Measurements from ENCODE around the gene NUBPL.
A peak's percentile ranks its signal among the peaks of the same experiment; 100 is the strongest.

Gene NUBPL, protein sequence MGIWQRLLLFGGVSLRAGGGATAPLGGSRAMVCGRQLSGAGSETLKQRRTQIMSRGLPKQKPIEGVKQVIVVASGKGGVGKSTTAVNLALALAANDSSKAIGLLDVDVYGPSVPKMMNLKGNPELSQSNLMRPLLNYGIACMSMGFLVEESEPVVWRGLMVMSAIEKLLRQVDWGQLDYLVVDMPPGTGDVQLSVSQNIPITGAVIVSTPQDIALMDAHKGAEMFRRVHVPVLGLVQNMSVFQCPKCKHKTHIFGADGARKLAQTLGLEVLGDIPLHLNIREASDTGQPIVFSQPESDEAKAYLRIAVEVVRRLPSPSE

DNA sequence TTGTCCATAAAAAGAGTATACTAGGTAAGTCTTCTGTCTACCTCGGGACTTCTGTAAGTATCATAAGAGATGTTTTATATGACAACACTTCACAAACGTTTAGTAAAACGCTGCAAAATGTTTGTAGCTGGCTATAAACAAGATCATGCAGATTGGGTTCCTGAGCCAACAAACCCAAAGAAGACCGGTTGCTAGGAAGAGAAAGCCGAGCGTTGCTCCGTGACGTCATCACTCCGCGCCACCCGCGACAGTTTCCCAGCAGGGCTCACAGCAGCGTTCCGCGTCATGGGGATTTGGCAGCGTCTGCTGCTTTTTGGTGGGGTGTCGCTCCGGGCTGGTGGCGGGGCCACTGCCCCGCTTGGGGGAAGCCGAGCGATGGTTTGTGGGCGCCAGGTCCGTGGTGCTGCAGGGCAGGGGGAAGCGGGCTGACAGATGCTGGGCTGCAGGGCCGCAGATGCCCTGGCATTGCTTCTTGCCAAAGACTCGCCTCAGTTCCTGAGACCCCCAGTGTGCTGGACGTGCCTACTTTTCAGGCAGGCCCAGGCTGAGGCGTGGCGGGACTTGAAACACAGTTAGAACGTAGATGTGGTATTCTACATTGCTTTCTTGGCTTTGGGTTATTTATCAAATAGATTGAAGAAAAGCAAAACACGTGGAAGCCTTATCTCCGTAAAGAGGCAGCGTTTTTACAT lies at the start of gene NUBPL:
NUBPL (plus strand) TSS at position 250 of the 692 bp plus-strand sequence; CDS start at position 286, 36 bp downstream.
- TF ChIP-seq, protein P1, sequence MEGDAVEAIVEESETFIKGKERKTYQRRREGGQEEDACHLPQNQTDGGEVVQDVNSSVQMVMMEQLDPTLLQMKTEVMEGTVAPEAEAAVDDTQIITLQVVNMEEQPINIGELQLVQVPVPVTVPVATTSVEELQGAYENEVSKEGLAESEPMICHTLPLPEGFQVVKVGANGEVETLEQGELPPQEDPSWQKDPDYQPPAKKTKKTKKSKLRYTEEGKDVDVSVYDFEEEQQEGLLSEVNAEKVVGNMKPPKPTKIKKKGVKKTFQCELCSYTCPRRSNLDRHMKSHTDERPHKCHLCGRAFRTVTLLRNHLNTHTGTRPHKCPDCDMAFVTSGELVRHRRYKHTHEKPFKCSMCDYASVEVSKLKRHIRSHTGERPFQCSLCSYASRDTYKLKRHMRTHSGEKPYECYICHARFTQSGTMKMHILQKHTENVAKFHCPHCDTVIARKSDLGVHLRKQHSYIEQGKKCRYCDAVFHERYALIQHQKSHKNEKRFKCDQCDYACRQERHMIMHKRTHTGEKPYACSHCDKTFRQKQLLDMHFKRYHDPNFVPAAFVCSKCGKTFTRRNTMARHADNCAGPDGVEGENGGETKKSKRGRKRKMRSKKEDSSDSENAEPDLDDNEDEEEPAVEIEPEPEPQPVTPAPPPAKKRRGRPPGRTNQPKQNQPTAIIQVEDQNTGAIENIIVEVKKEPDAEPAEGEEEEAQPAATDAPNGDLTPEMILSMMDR (IDR thresholded peaks at IDR 0.05; ENCODE audit: borderline replicate concordance, control extremely low read depth, extremely low read depth, insufficient read depth, missing control alignments) = no peak
- DNase-seq (ENCODE audit: low spot score) = peak; percentile 96
- in situ Hi-C loops (cut with MboI; ENCODE audit: low sequenced_read_pairs, unreplicated experiment) = no loop called here

DNA sequence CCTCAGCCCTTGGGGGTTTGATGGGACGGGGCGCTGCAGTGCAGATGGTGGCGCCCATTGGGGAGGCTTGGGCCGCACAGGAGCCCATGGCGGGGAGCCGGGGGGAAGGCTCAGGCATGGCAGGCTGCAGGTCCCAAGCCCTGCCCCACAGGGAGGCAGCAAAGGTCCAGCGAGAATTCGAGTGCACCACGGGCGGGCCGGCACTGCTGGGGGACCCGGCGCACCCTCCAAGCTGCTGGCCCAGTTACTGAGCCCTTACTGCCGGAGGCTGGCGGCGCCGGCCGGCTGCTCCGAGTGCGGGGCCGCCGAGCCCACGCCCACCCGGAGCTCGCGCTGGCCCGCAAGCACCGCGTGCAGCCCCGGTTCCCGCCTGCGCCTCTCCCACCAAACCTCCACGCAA lies 34.1 kb upstream of the NUBPL start:
- in situ Hi-C loops (cut with MboI; ENCODE audit: low sequenced_read_pairs, unreplicated experiment) = no loop called here
- TF ChIP-seq, protein P1 (IDR thresholded peaks at IDR 0.05; ENCODE audit: borderline replicate concordance, control extremely low read depth, extremely low read depth, insufficient read depth, missing control alignments) = no peak
- no peak for DNase-seq (ENCODE audit: low spot score)

DNA sequence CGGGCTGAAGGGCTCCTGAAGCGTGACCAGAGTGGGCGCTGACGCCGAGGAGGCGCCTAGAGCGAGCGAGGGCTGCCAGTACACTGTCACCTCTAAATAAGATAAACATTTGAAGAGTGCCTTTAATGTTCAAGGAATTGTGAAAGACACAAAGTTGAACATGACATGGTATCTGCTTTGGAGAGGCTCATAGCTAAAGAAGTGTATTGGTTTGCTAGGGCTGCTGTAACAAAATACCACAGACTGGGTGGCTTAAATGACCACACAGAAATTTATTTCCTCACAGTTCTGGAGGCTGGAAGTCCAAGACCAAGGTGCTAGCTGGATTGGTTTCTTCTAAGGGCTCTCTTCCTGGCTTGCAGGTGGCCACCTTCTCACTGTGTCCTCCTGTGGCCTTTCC lies 33.7 kb upstream of the NUBPL start:
- TF ChIP-seq, protein P1 (IDR thresholded peaks at IDR 0.05; ENCODE audit: borderline replicate concordance, control extremely low read depth, extremely low read depth, insufficient read depth, missing control alignments) = no peak
- no peak for DNase-seq (ENCODE audit: low spot score)
- in situ Hi-C loops (cut with MboI; ENCODE audit: low sequenced_read_pairs, unreplicated experiment) = no loop called here

DNA sequence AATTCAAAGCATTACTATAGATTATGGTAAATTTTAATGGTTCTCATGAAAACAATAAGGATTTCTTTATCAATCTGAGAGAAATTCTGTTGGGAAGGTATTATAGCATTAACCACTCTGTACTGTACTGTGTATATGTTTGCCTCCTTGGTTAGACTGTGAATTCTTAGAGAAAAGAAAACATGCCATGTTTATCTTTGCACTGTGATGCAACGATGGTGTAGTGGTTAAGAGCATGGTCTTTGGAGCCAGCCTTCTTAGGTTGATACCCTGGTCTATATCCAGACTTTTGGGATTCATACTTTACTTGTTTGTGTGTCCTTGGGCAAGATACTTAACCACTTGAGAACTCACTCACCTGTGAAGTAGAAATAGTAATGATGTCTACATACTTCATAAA lies 32.2 kb upstream of the NUBPL start:
- DNase-seq (ENCODE audit: low spot score) = no peak
- TF ChIP-seq, protein P1 (IDR thresholded peaks at IDR 0.05; ENCODE audit: borderline replicate concordance, control extremely low read depth, extremely low read depth, insufficient read depth, missing control alignments) = no peak
- in situ Hi-C loops (cut with MboI; ENCODE audit: low sequenced_read_pairs, unreplicated experiment) = no loop called here

DNA sequence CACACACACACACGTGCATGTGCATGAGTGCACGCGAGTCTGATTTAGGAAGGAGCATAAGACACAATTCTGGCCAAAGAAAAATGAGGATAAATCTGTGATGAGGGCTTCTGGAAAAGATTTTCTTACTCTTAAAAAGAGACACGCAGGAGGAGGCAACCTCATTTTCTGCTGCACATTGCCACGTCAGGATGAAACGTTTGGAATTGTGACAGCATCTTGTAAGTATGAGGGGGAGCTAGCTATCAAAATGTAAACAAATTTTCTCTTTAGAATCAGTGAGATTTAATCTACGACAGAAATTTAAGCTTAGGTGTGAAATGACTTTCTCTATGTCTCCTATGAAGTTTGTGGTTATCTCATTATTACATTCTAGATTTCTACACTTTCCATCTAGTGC lies 31.1 kb upstream of the NUBPL start:
- TF ChIP-seq, protein P1 (IDR thresholded peaks at IDR 0.05; ENCODE audit: borderline replicate concordance, control extremely low read depth, extremely low read depth, insufficient read depth, missing control alignments) = no peak
- in situ Hi-C loops (cut with MboI; ENCODE audit: low sequenced_read_pairs, unreplicated experiment) = no loop called here
- DNase-seq (ENCODE audit: low spot score) = no peak

DNA sequence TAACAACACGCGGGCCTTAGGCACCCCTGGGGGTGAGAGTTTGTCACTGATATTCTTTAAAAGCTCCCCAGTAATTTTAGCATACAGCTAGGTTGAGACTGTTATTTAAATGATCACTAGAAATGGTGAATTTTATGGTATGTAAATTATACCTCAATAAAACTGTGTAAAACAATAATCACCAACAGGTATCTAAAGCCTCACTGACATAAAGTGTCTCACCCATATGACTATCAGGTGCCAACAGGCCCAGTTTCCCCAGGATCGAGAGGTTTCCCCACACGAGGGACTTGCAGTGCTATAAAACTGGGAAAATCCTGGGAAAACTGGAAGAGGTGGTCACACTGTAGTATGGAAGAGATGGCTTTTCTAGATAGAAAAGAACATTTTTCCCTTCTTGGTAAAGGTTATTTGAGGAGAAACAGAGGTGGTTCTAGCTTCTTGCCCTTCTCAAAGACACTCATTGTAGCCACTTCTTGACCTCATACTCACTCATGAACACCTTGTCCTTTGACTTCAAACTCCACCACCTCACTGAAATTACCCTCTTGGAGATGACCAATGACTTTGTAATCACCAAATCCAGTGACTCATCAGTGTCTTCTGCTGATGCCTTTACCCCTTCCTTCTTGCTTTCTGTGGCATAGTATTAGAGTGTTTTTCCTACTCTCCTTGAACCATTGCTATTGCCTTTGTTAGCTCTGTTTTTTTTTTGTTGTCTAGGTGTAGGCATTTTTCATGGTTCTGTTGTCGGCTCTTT lies 24.8 kb upstream of the NUBPL start:
- in situ Hi-C loops (cut with MboI; ENCODE audit: low sequenced_read_pairs, unreplicated experiment) = no loop called here
- TF ChIP-seq, protein P1 (IDR thresholded peaks at IDR 0.05; ENCODE audit: borderline replicate concordance, control extremely low read depth, extremely low read depth, insufficient read depth, missing control alignments) = no peak
- DNase-seq (ENCODE audit: low spot score) = no peak
